HCT116 (cell line): ENCODE results near the gene SPRR1A. TPM values are rescaled to one million over a fixed set of nuclear protein-coding genes. Genes with fewer than 3 reads are reported as not detected.

Source experiments
- ATAC-seq: fragments of 200-7000 bp; cut with Tn5 transposase; 2 replicates; pipeline ENCODE4 v1.9.1; 2020; ENCODE audit warnings: mild to moderate bottlenecking, moderate library complexity
- BruUV-seq: library from RNA; stranded (reverse); fragments of 400-500 nt; replicated peaks from 2 replicates; lab custom pipeline; 2021; lab: Mats Ljungman, UMichigan
- CTCF ChIA-PET: fragments of 300-600 bp; sonication (Branson Sonifier 250); formaldehyde crosslinking; loops from one replicate; lab custom pipeline; 2021; ENCODE audit warnings: antibody characterized with exemption; lab: Charles Lee
- POLR2A ChIA-PET: fragments of 300-600, 350-600 bp; sonication (Branson Sonifier 250); formaldehyde crosslinking; loops from one replicate; lab custom pipeline; 2021; ENCODE audit warnings: antibody characterized with exemption; lab: Charles Lee
- RAD21 ChIA-PET, 2 experiments: fragments of 300-600 bp; sonication (Branson Sonifier 250); formaldehyde crosslinking; loops; one replicate each; lab custom pipeline; 2023; ENCODE audit warnings: low total read pairs in 2 of 2; ENCODE audit not compliant: uncharacterized antibody in 2 of 2, unreplicated experiment in 2 of 2, low non-redundant PET in 1 of 2; lab: Charles Lee
- DNase-seq: peaks from one replicate; pipeline ENCODE4 v3.0.0-alpha.2; 2010; ENCODE audit warnings: low read depth, low spot score
- H2AFZ ChIP-seq: fragments of 200-600 bp; shearing (Covaris generic), sonication (generic); 2 replicates; pipeline ENCODE4 v1.6.1; 2017; ENCODE audit warnings: low read depth, mixed run types, mixed read lengths, antibody characterized with exemption, low read length; ENCODE audit not compliant: poor library complexity, severe bottlenecking
- H3K27ac ChIP-seq: 2 replicates; pipeline ENCODE4 v1.5.1; 2012; ENCODE audit warnings: low read depth, low read length
- H3K27me3 ChIP-seq: fragments of 200-600 bp; sonication (generic); 2 replicates; pipeline ENCODE4 v1.6.1; 2016; ENCODE audit warnings: mixed run types, low read length, mixed read lengths; ENCODE audit not compliant: insufficient read depth
- H3K36me3 ChIP-seq, 2 experiments: fragments of 200-500 bp in 1 of 2; fragments of 200-600 bp in 1 of 2; sonication (Bioruptor generic) in 1 of 2; sonication (generic) in 1 of 2; 2 replicates each; pipeline versions ENCODE4 v1.5.1 to v1.6.1; 2014 to 2016; ENCODE audit warnings: low read length in 2 of 2, inconsistent platforms in 1 of 2, mixed read lengths in 1 of 2, mixed run types in 1 of 2; ENCODE audit not compliant: insufficient read depth in 2 of 2, control insufficient read depth in 1 of 2
- H3K4me1 ChIP-seq, 2 experiments: fragments of 200-600 bp in 1 of 2; sonication (generic) in 1 of 2; 2 replicates each; pipeline versions ENCODE4 v1.5.1 to v1.6.1; 2012 to 2017; ENCODE audit warnings: low read length in 2 of 2, inconsistent platforms in 1 of 2, mild to moderate bottlenecking in 1 of 2, mixed read lengths in 1 of 2, mixed run types in 1 of 2, moderate library complexity in 1 of 2; ENCODE audit not compliant: insufficient read depth in 2 of 2, control insufficient read depth in 1 of 2
- H3K4me2 ChIP-seq: fragments of 200-600 bp; sonication (generic); 2 replicates; pipeline ENCODE4 v1.6.1; 2017; ENCODE audit warnings: mixed run types, low read length, mixed read lengths
- H3K4me3 ChIP-seq, 2 experiments: fragments of 200-600 bp in 1 of 2; sonication (generic) in 1 of 2; replicated peaks in 1 of 2; 2 replicates each; pipeline ENCODE4 v1.5.1; 2011 to 2016; ENCODE audit warnings: low read length in 2 of 2, control low read depth in 1 of 2, low read depth in 1 of 2, mild to moderate bottlenecking in 1 of 2, mixed read lengths in 1 of 2, mixed run types in 1 of 2
- H3K79me2 ChIP-seq: fragments of 200-600 bp; sonication (generic); 2 replicates; pipeline ENCODE4 v1.6.1; 2017; ENCODE audit warnings: mild to moderate bottlenecking, mixed run types, low read length, moderate library complexity, mixed read lengths; ENCODE audit not compliant: insufficient read depth
- H3K9ac ChIP-seq: fragments of 200-600 bp; sonication (generic); 2 replicates; pipeline ENCODE4 v1.6.1; 2016; ENCODE audit warnings: low read length, mixed read lengths
- H3K9me2 ChIP-seq: fragments of 200-600 bp; sonication (generic), shearing (Covaris generic); 2 replicates; pipeline ENCODE4 v1.6.1; 2017; ENCODE audit warnings: mixed run types, mild to moderate bottlenecking, moderate library complexity; ENCODE audit not compliant: insufficient read depth
- H3K9me3 ChIP-seq, 2 experiments: fragments of 200-500 bp in 1 of 2; fragments of 200-600 bp in 1 of 2; sonication (Bioruptor generic) in 1 of 2; sonication (generic) in 1 of 2; 2 replicates each; pipeline ENCODE4 v1.6.1; 2014 to 2017; ENCODE audit warnings: low read length in 2 of 2, mixed read lengths in 2 of 2, inconsistent platforms in 1 of 2, low read depth in 1 of 2, mild to moderate bottlenecking in 1 of 2, mixed run types in 1 of 2, moderate library complexity in 1 of 2; ENCODE audit not compliant: control insufficient read depth in 1 of 2, insufficient read depth in 1 of 2
- H4K20me1 ChIP-seq: fragments of 200-600 bp; sonication (generic), shearing (Covaris generic); 2 replicates; pipeline ENCODE4 v1.6.1; 2017; ENCODE audit warnings: mixed run types, mild to moderate bottlenecking, moderate library complexity; ENCODE audit not compliant: insufficient read depth
- CEBPB ChIP-seq: IDR thresholded peaks from 2 replicates; pipeline ENCODE4 v1.6.1; 2012; ENCODE audit warnings: low read depth
- CTCF ChIP-seq, 3 experiments: fragments of 200-600 bp in 1 of 3; sonication (generic) in 1 of 3; IDR thresholded peaks in 2 of 3; conservative IDR thresholded peaks in 1 of 3; 2 replicates each; pipeline ENCODE4 v1.5.1; 2012 to 2017; ENCODE audit warnings: low read depth in 2 of 3, low read length in 2 of 3, antibody characterized with exemption in 1 of 3, borderline replicate concordance in 1 of 3, control low read depth in 1 of 3, mild to moderate bottlenecking in 1 of 3, mixed read lengths in 1 of 3, mixed run types in 1 of 3, moderate library complexity in 1 of 3; ENCODE audit not compliant: insufficient read depth in 1 of 3
- ELF1 ChIP-seq: IDR thresholded peaks from 2 replicates; pipeline ENCODE4 v1.6.1; 2012; ENCODE audit warnings: low read depth, borderline replicate concordance
- EZH2phosphoT487 ChIP-seq: fragments of 200-600 bp; IDR thresholded peaks from 2 replicates; pipeline ENCODE4 v1.6.1; 2018; ENCODE audit warnings: antibody characterized with exemption, borderline replicate concordance
- FOSL1 ChIP-seq: IDR thresholded peaks from 2 replicates; pipeline ENCODE4 v1.6.1; 2012; ENCODE audit warnings: low read depth
- JUND ChIP-seq: IDR thresholded peaks from 2 replicates; pipeline ENCODE4 v1.6.1; 2012
- SIN3A ChIP-seq: IDR thresholded peaks from 2 replicates; pipeline ENCODE4 v1.6.1; 2012; ENCODE audit warnings: low read depth
- SP1 ChIP-seq: IDR thresholded peaks from 2 replicates; pipeline ENCODE4 v1.6.1; 2012; ENCODE audit warnings: low read depth
- SRF ChIP-seq: IDR thresholded peaks from 2 replicates; pipeline ENCODE4 v1.6.1; 2012; ENCODE audit warnings: low read depth
- YY1 ChIP-seq: IDR thresholded peaks from 2 replicates; pipeline ENCODE4 v1.6.1; 2011; ENCODE audit warnings: low read length, low read depth, moderate library complexity, mild to moderate bottlenecking; ENCODE audit not compliant: insufficient replicate concordance; ENCODE audit errors: extremely low read depth
- ZBTB33 ChIP-seq: IDR thresholded peaks from 2 replicates; pipeline ENCODE4 v1.6.1; 2011; ENCODE audit warnings: mild to moderate bottlenecking, low read length, moderate library complexity; ENCODE audit not compliant: insufficient replicate concordance; ENCODE audit errors: extremely low read depth
- ZNF274 ChIP-seq: fragments of 200-500 bp; sonication (Bioruptor generic); IDR thresholded peaks from 2 replicates; pipeline ENCODE4 v1.6.1; 2014; ENCODE audit warnings: mild to moderate bottlenecking, low read depth, low read length, inconsistent platforms
- intact Hi-C: fragments of 100-400 bp; cut with micrococcal nuclease; formaldehyde crosslinking; loops from 2 replicates; pipeline ENCODE4 v1.10.0; 2022
- total RNA-seq: library from RNA; stranded (reverse); gene quantifications from one replicate; pipeline ENCODE4 v1.2.1, GENCODE V29; 2021; ENCODE audit not compliant: unreplicated experiment
- TF ChIP-seq, protein P1 (sequence below): IDR thresholded peaks from 2 replicates; pipeline ENCODE4 v1.6.1; 2012; ENCODE audit warnings: low read depth

Gene SPRR1A
- total RNA-seq, 1 experiment from 2014 or later = not detected

- H2AFZ ChIP-seq = no peak overlapping the region
- H3K9me2 ChIP-seq = no peaks in the 10 kb centered on the region
- H4K20me1 ChIP-seq = no peaks in the 10 kb centered on the region
- H3K36me3 ChIP-seq = no peaks in the 10 kb centered on the region
- no peaks in the 10 kb centered on the region for H3K4me1 ChIP-seq
- H3K4me2 ChIP-seq = no peak overlapping the region
- ChIA-PET POLR2A (no interaction called here), RAD21 (no interaction called here), CTCF (no interaction called here)
- no peaks in the 10 kb centered on the region for H3K79me2 ChIP-seq
- TF ChIP-seq EZH2phosphoT487 (no peak), ELF1 (no peak), FOSL1 (no peak)
- H3K27ac ChIP-seq = no peak overlapping the region
- intact Hi-C loops = no loop called here
- H3K9me3 ChIP-seq = no peaks in the 10 kb centered on the region
- BruUV-seq = no TSS peak
- ATAC-seq = no peak
- no peak overlapping the region for H3K4me3 ChIP-seq
- H3K9ac ChIP-seq = no peak overlapping the region
- peaks cover 40% of the 10 kb centered on the region for H3K27me3 ChIP-seq
- no peak for DNase-seq
Measured at GRCh38 chr1:152977614-152978013, 6.3 kb upstream of the SPRR1A start.

GRCh38 chr1:152980676-152981075 is 3.2 kb upstream of the SPRR1A start:
- ChIA-PET POLR2A (no interaction called here), CTCF (no interaction called here)
- intact Hi-C loops = no loop called here

More at GRCh38 chr1:152980676-152981075, 3.2 kb upstream of the SPRR1A start:
- Histone ChIP-seq H3K79me2 (no peaks in the 10 kb centered on the region), H3K36me3 (no peaks in the 10 kb centered on the region), H3K9me3 (no peaks in the 10 kb centered on the region), H3K4me2 (no peak overlapping the region), H3K9me2 (no peaks in the 10 kb centered on the region), H3K27ac (no peak overlapping the region), H2AFZ (no peak overlapping the region), H3K4me1 (no peaks in the 10 kb centered on the region), H3K4me3 (no peak overlapping the region), H3K9ac (no peak overlapping the region), H3K27me3 (peaks cover 46% of the 10 kb centered on the region), H4K20me1 (no peaks in the 10 kb centered on the region)
- RAD21 ChIA-PET = no interaction called here
- BruUV-seq = no TSS peak
- ATAC-seq (no peak), DNase-seq (no peak)
- TF ChIP-seq ELF1 (no peak), YY1 (no peak), EZH2phosphoT487 (no peak), JUND (no peak), CEBPB (no peak), SRF (no peak), SP1 (no peak), SIN3A (no peak), ZBTB33 (no peak), FOSL1 (no peak), ZNF274 (no peak), CTCF (IDR thresholded peaks at IDR 0.05 in 2 of 3, conservative IDR thresholded peaks at IDR 0.05 in 1 of 3; ENCODE audit: borderline replicate concordance in 1 of 3, insufficient read depth in 1 of 3, low read depth in 2 of 3, low read length in 2 of 3) (no peak)
- TF ChIP-seq, protein P1, sequence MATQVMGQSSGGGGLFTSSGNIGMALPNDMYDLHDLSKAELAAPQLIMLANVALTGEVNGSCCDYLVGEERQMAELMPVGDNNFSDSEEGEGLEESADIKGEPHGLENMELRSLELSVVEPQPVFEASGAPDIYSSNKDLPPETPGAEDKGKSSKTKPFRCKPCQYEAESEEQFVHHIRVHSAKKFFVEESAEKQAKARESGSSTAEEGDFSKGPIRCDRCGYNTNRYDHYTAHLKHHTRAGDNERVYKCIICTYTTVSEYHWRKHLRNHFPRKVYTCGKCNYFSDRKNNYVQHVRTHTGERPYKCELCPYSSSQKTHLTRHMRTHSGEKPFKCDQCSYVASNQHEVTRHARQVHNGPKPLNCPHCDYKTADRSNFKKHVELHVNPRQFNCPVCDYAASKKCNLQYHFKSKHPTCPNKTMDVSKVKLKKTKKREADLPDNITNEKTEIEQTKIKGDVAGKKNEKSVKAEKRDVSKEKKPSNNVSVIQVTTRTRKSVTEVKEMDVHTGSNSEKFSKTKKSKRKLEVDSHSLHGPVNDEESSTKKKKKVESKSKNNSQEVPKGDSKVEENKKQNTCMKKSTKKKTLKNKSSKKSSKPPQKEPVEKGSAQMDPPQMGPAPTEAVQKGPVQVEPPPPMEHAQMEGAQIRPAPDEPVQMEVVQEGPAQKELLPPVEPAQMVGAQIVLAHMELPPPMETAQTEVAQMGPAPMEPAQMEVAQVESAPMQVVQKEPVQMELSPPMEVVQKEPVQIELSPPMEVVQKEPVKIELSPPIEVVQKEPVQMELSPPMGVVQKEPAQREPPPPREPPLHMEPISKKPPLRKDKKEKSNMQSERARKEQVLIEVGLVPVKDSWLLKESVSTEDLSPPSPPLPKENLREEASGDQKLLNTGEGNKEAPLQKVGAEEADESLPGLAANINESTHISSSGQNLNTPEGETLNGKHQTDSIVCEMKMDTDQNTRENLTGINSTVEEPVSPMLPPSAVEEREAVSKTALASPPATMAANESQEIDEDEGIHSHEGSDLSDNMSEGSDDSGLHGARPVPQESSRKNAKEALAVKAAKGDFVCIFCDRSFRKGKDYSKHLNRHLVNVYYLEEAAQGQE = no peak
